ENCODE data around the gene B9D1. TPM values are rescaled to one million over a fixed set of nuclear protein-coding genes. Genes with fewer than 3 reads are reported as not detected.

The B9D1 gene
- total RNA-seq, 1 experiment from 2014 or later = 20.0 TPM

GRCh38 chr17:19359856-19360255, 2.7 kb downstream of the B9D1 start:
- no peak overlapping the region for H3K4me2 ChIP-seq (ENCODE audit: low read length)
- no peak overlapping the region for H3K27ac ChIP-seq (ENCODE audit: low read depth, low read length)
- no peaks in the 10 kb centered on the region for H3K27me3 ChIP-seq (ENCODE audit: insufficient read depth, low read length)
- no peak for ATAC-seq
- H3K36me3 ChIP-seq (ENCODE audit: control insufficient read depth in 1 of 2, insufficient read depth in 2 of 2, low read length in 2 of 2) = peaks cover 7 to 10% of the 10 kb centered on the region in 2 experiments; a peak in 2 of 4 replicates
- no peak for DNase-seq (ENCODE audit: low read depth, low spot score)
- ChIA-PET RAD21 (ENCODE audit: low non-redundant PET in 1 of 2, low total read pairs in 2 of 2, uncharacterized antibody in 2 of 2, unreplicated experiment in 2 of 2) (no interaction called here), POLR2A (no interaction called here), CTCF (no interaction called here)
- H3K4me3 ChIP-seq (replicated peaks in 1 of 2; ENCODE audit: low read depth in 1 of 2, low read length in 2 of 2) = no peak overlapping the region
- no peak overlapping the region for H2AFZ ChIP-seq (ENCODE audit: low read depth, low read length, poor library complexity, severe bottlenecking)
- H3K79me2 ChIP-seq (ENCODE audit: insufficient read depth, low read length) = 0 out of 2 replicates have a peak, but pooled peaks cover 12% of the 10 kb centered on the region
- no peaks in the 10 kb centered on the region for H4K20me1 ChIP-seq (ENCODE audit: insufficient read depth)
- H3K9me2 ChIP-seq (ENCODE audit: insufficient read depth) = no peaks in the 10 kb centered on the region
- intact Hi-C loops (cut with micrococcal nuclease) = loop anchor here (5.0 kb wide), 2 partner anchors 147 to 392 kb away; no protein-coding TSS in a partner anchor
- TF ChIP-seq POLR2A (IDR thresholded peaks at IDR 0.05; ENCODE audit: borderline replicate concordance, extremely low read depth, insufficient read depth, insufficient read length) (no peak), SP1 (IDR thresholded peaks at IDR 0.05; ENCODE audit: low read depth) (no peak), ZNF274 (IDR thresholded peaks at IDR 0.05; ENCODE audit: low read depth, low read length) (no peak), SRF (IDR thresholded peaks at IDR 0.05; ENCODE audit: low read depth) (no peak), YY1 (IDR thresholded peaks at IDR 0.05; ENCODE audit: extremely low read depth, insufficient replicate concordance, low read depth, low read length) (no peak), SIN3A (IDR thresholded peaks at IDR 0.05; ENCODE audit: low read depth) (no peak), RAD21 (IDR thresholded peaks at IDR 0.05; ENCODE audit: low read depth) (no peak), REST (IDR thresholded peaks at IDR 0.05; ENCODE audit: low read depth) (no peak), JUND (IDR thresholded peaks at IDR 0.05) (no peak), CTCF (IDR thresholded peaks at IDR 0.05 in 2 of 3, conservative IDR thresholded peaks at IDR 0.05 in 1 of 3; ENCODE audit: borderline replicate concordance in 1 of 3, insufficient read depth in 1 of 3, low read depth in 2 of 3, low read length in 2 of 3) (no peak), CBX3 (IDR thresholded peaks at IDR 0.05; ENCODE audit: low read depth) (no peak), ZBTB33 (IDR thresholded peaks at IDR 0.05; ENCODE audit: extremely low read depth, insufficient replicate concordance, low read length) (no peak), EZH2 (IDR thresholded peaks at IDR 0.05) (no peak), TCF7L2 (IDR thresholded peaks at IDR 0.05; ENCODE audit: borderline replicate concordance, extremely low read depth, insufficient read depth, insufficient read length) (no peak), ATF3 (IDR thresholded peaks at IDR 0.05) (no peak)
- BruUV-seq (replicated peaks) = no TSS peak
- no peaks in the 10 kb centered on the region for H3K9me3 ChIP-seq (ENCODE audit: control insufficient read depth in 1 of 2, insufficient read depth in 1 of 2, low read depth in 1 of 2, low read length in 2 of 2)
- H3K4me1 ChIP-seq (ENCODE audit: control insufficient read depth in 1 of 2, insufficient read depth in 2 of 2, low read length in 2 of 2) = peaks cover 9 to 25% of the 10 kb centered on the region in 2 experiments
- no peak overlapping the region for H3K9ac ChIP-seq (ENCODE audit: low read length)

All from HCT116 (cell line).